ENCODE results near the gene BPIFB3.

DNA sequence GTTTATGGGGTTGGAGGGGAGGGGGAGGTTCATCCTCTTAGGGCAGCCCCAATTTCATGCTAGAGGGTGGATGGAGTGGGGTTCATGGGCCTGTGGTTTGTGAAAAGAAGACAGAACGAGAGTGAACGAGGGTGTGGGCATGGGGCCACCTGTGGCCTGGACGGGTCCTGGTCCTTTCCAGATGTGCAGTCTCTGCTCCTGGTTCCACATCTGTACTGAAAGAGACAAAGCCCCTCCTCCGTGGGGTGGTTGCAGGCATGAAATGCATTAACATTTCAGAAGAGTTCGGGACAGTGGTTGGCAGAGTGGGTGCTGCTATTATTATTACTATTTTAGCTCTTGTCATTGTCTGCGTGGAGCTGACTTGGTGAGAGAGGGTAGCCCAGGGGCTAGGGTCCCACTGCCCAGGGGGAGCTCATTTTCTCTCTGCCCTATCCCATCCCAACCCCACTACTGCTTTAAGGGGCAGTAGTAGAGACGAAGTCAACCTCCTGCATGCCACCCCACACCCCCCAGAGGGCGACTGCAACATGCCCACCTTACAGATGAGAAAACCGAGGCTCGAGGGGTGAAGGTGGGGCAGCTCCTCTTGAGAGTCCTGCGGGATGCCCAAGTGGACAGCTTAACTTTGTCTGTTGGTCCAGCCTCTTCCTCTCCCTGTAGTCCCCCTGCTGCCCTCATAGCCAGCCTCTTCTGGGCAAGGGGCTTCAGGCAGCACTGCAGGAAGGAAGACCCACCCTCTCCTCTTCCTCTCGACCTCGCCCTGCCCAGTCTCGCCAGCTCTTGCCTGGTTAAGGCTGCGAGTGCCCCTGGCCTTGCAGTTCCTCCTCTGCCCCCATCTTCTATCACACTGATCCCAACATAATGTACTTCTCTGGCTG, 37.8 kb upstream of the BPIFB3 start:
- TF ChIP-seq POLR2A (IDR thresholded peaks at IDR 0.05; ENCODE audit: low read depth, low read length): no peak
- TF ChIP-seq, protein P1, sequence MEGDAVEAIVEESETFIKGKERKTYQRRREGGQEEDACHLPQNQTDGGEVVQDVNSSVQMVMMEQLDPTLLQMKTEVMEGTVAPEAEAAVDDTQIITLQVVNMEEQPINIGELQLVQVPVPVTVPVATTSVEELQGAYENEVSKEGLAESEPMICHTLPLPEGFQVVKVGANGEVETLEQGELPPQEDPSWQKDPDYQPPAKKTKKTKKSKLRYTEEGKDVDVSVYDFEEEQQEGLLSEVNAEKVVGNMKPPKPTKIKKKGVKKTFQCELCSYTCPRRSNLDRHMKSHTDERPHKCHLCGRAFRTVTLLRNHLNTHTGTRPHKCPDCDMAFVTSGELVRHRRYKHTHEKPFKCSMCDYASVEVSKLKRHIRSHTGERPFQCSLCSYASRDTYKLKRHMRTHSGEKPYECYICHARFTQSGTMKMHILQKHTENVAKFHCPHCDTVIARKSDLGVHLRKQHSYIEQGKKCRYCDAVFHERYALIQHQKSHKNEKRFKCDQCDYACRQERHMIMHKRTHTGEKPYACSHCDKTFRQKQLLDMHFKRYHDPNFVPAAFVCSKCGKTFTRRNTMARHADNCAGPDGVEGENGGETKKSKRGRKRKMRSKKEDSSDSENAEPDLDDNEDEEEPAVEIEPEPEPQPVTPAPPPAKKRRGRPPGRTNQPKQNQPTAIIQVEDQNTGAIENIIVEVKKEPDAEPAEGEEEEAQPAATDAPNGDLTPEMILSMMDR (conservative IDR thresholded peaks at IDR 0.05; ENCODE audit: low read depth, low read length): no peak
- no peak for TF ChIP-seq CEBPB (IDR thresholded peaks at IDR 0.05; ENCODE audit: low read depth, low read length)
- TF ChIP-seq BHLHE40 (IDR thresholded peaks at IDR 0.05; ENCODE audit: low read depth, low read length): no peak
- TF ChIP-seq MAFK (IDR thresholded peaks at IDR 0.05; ENCODE audit: low read depth, low read length): no peak
- no peak for TF ChIP-seq FOS (IDR thresholded peaks at IDR 0.05; ENCODE audit: low read depth, low read length)
- no peak for TF ChIP-seq MXI1 (IDR thresholded peaks at IDR 0.05; ENCODE audit: borderline replicate concordance, low read depth, low read length)
- TF ChIP-seq, protein P2, sequence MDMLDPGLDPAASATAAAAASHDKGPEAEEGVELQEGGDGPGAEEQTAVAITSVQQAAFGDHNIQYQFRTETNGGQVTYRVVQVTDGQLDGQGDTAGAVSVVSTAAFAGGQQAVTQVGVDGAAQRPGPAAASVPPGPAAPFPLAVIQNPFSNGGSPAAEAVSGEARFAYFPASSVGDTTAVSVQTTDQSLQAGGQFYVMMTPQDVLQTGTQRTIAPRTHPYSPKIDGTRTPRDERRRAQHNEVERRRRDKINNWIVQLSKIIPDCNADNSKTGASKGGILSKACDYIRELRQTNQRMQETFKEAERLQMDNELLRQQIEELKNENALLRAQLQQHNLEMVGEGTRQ (IDR thresholded peaks at IDR 0.05; ENCODE audit: low read depth, low read length): no peak

Data from IMR-90 (cell line).